ENCODE data around the gene ZNF655.
"Not testable (repeated sequence)": the region's sequence is repeated elsewhere in the genome, so short reads cannot be mapped to it uniquely, and the experiment has no call there.

Gene ZNF655

GRCh38 chr7:99560834-99561736, 2.6 kb downstream of the ZNF655 start:
- DNase-seq (ENCODE audit: low spot score), result no peak

- DNase-seq (ENCODE audit: low spot score), result no peak
These were observed 3.3 kb downstream of the ZNF655 start for GRCh38 chr7:99561737-99562051.

GRCh38 chr7:99562114-99562784, 3.8 kb downstream of the ZNF655 start:
- no peak for DNase-seq (ENCODE audit: low spot score)

- DNase-seq (ENCODE audit: low spot score), result peak; percentile 57
These were observed 4.4 kb downstream of the ZNF655 start for GRCh38 chr7:99562832-99563231.

- no peak for DNase-seq (ENCODE audit: low spot score)
These were observed 5.2 kb downstream of the ZNF655 start for GRCh38 chr7:99563650-99564049.

- DNase-seq (ENCODE audit: low spot score), result not testable (repeated sequence)
These were observed 10.3 kb downstream of the ZNF655 start for GRCh38 chr7:99568770-99569169.

- no peak for DNase-seq (ENCODE audit: low spot score)
These were observed 13.3 kb downstream of the ZNF655 start for GRCh38 chr7:99571768-99572167.

GRCh38 chr7:99573257-99573656, 14.8 kb downstream of the ZNF655 start:
- DNase-seq (ENCODE audit: low spot score), result no peak

- no peak for DNase-seq (ENCODE audit: low spot score)
These were observed 17.8 kb downstream of the ZNF655 start for GRCh38 chr7:99576251-99576650.

- DNase-seq (ENCODE audit: low spot score), result no peak
These were observed 21.0 kb downstream of the ZNF655 start for GRCh38 chr7:99579281-99579955.

- peak; percentile 32 for DNase-seq (ENCODE audit: low spot score)
These were observed 21.7 kb downstream of the ZNF655 start for GRCh38 chr7:99579956-99580777.

- DNase-seq (ENCODE audit: low spot score), result not testable (repeated sequence)
These were observed 22.4 kb downstream of the ZNF655 start for GRCh38 chr7:99580778-99581332.

GRCh38 chr7:99588868-99589267, 30.4 kb downstream of the ZNF655 start:
- no peak for DNase-seq (ENCODE audit: low spot score)

- no peak for DNase-seq (ENCODE audit: low spot score)
These were observed 36.7 kb downstream of the ZNF655 start for GRCh38 chr7:99594948-99595745.

GRCh38 chr7:99596408-99596955, 38.0 kb downstream of the ZNF655 start:
- DNase-seq (ENCODE audit: low spot score), result no peak

GRCh38 chr7:99597762-99598501, 39.5 kb downstream of the ZNF655 start, which contains the start of gene TMEM225B:
TMEM225B (plus strand) TSS chr7:99598267; CDS start chr7:99604389, 6,122 bp downstream.
- no peak for DNase-seq (ENCODE audit: low spot score)

- DNase-seq (ENCODE audit: low spot score), result no peak
These were observed 41.4 kb downstream of the ZNF655 start for GRCh38 chr7:99599836-99600235.

- no peak for DNase-seq (ENCODE audit: low spot score)
These were observed 43.3 kb downstream of the ZNF655 start for GRCh38 chr7:99601656-99602310.

- no peak for DNase-seq (ENCODE audit: low spot score)
These were observed 47.1 kb downstream of the ZNF655 start for GRCh38 chr7:99605527-99605926.
